Activated naive CD8-positive, alpha-beta T cell (primary cell): ENCODE data around the gene STK35.

ENCODE experiments used
- H3K27ac Mint-ChIP-seq: one replicate; pipeline ENCODE4 v1.8.0; 2021; ENCODE audit warnings: mixed read lengths
- H3K27me3 Mint-ChIP-seq: one replicate; pipeline ENCODE4 v1.8.0; 2021; ENCODE audit warnings: mixed read lengths
- H3K36me3 Mint-ChIP-seq: one replicate; pipeline ENCODE4 v1.8.0; 2021; ENCODE audit warnings: mixed read lengths
- H3K4me1 Mint-ChIP-seq: one replicate; pipeline ENCODE4 v1.8.0; 2021; ENCODE audit warnings: low read depth, mixed read lengths
- H3K4me3 Mint-ChIP-seq: one replicate; pipeline ENCODE4 v1.8.0; 2021; ENCODE audit warnings: mild to moderate bottlenecking, mixed read lengths
- H3K9me3 Mint-ChIP-seq: one replicate; pipeline ENCODE4 v1.8.0; 2021; ENCODE audit warnings: low read depth, mixed read lengths

The STK35 gene

DNA sequence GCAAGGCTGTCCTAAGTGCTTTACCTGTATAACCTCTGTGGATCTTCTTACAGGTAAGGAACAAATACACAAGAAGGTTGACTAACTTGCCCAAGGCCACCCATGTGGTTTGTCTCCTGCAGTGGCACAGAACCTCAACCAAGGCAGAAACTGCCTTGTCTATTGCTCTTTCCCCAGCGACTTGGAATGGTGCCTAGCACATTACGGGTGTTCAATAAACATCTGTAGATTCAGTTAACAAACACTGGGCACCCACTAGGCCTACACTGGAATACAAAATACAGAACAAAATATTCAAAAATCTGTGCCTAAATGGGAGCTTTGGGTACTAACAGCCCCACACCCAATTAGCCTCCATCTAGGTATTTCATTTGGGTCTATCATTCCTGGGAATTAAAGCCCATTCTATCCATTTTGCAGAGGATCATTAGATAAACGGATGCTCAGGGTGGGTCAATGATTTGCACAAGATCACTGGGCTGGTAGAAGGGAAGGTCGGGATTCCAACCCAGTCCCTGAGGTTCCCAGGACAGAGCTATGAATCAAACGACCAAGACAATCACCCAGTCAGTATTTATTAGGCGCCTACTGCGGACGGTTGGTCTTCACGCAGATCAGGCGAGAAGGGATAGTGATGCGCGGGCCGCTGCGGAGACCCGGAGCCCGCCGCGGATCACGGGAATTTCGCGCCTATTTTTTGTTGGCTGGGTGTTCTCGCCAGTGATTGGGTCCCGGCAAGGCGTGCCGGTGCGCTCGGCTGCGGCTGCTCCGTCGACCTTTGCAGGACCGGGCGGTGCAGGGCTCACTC lies at the start of gene STK35:
Gene STK35 (plus strand): TSS at position 771 of the 808 bp plus-strand sequence. CDS start 55 bp downstream, outside the sequence.
- Mint-ChIP-seq H3K27me3 (no peaks in the 10 kb centered on the region), H3K27ac (peak within 1 kb of the TSS; percentile 100), H3K4me3 (peak within 1 kb of the TSS; percentile 92), H3K4me1 (peaks cover 37% of the 10 kb centered on the region), H3K36me3 (peaks cover 6% of the 10 kb centered on the region), H3K9me3 (no peaks in the 10 kb centered on the region)

GRCh38 chr20:2051946-2052345 lies 49.7 kb upstream of the STK35 start:
- no peak overlapping the region for H3K4me3 Mint-ChIP-seq
- H3K27me3 Mint-ChIP-seq, result peaks cover 31% of the 10 kb centered on the region
- peaks cover 2% of the 10 kb centered on the region for H3K36me3 Mint-ChIP-seq
- no peak overlapping the region for H3K27ac Mint-ChIP-seq
- no peaks in the 10 kb centered on the region for H3K4me1 Mint-ChIP-seq
- no peaks in the 10 kb centered on the region for H3K9me3 Mint-ChIP-seq

GRCh38 chr20:2052741-2053140 lies 48.9 kb upstream of the STK35 start:
- peaks cover 35% of the 10 kb centered on the region for H3K27me3 Mint-ChIP-seq
- no peak overlapping the region for H3K27ac Mint-ChIP-seq
- peaks cover 2% of the 10 kb centered on the region for H3K36me3 Mint-ChIP-seq
- H3K9me3 Mint-ChIP-seq, result peaks cover 3% of the 10 kb centered on the region
- no peak overlapping the region for H3K4me3 Mint-ChIP-seq
- H3K4me1 Mint-ChIP-seq, result no peaks in the 10 kb centered on the region

DNA sequence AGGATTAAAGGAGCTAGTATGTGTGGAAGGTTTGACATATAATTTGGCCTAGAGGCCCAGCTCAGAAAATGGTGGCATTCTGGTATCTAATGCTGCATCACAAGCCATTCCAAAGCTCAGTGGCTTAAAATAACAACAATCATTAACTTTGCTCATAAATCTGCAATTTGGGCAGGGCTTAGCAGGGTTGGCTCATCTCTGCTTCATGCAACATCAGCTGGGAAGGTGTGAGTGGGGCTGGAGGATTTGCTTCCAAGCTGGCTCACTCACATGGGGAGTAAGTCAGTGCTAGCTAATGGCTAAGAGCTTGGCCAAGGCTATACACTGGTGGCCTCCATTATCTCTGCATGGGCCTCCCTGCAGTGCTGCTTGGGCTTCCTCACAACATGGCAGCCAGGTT lies 48.0 kb upstream of the STK35 start:
- Mint-ChIP-seq H3K27ac (no peak overlapping the region), H3K4me3 (no peak overlapping the region), H3K9me3 (peaks cover 12% of the 10 kb centered on the region), H3K36me3 (peaks cover 5% of the 10 kb centered on the region), H3K27me3 (peaks cover 42% of the 10 kb centered on the region), H3K4me1 (no peaks in the 10 kb centered on the region)

- H3K4me3 Mint-ChIP-seq, result no peak overlapping the region
- H3K9me3 Mint-ChIP-seq, result peaks cover 13% of the 10 kb centered on the region
- H3K4me1 Mint-ChIP-seq, result no peaks in the 10 kb centered on the region
- peaks cover 42% of the 10 kb centered on the region for H3K27me3 Mint-ChIP-seq
- H3K27ac Mint-ChIP-seq, result no peak overlapping the region
- H3K36me3 Mint-ChIP-seq, result peaks cover 7% of the 10 kb centered on the region
Observed at GRCh38 chr20:2054911-2055310, 46.7 kb upstream of the STK35 start.

- H3K27ac Mint-ChIP-seq, result no peak overlapping the region
- H3K27me3 Mint-ChIP-seq, result peaks cover 30% of the 10 kb centered on the region
- peaks cover 13% of the 10 kb centered on the region for H3K9me3 Mint-ChIP-seq
- H3K36me3 Mint-ChIP-seq, result peaks cover 5% of the 10 kb centered on the region
- H3K4me1 Mint-ChIP-seq, result no peaks in the 10 kb centered on the region
- no peak overlapping the region for H3K4me3 Mint-ChIP-seq
Observed at GRCh38 chr20:2059411-2059810, 42.2 kb upstream of the STK35 start.

- Mint-ChIP-seq H3K27me3 (peaks cover 26% of the 10 kb centered on the region), H3K27ac (no peak overlapping the region), H3K4me1 (no peaks in the 10 kb centered on the region), H3K4me3 (no peak overlapping the region), H3K9me3 (no peaks in the 10 kb centered on the region), H3K36me3 (no peaks in the 10 kb centered on the region)
Observed at GRCh38 chr20:2065099-2065498, 36.5 kb upstream of the STK35 start.

DNA sequence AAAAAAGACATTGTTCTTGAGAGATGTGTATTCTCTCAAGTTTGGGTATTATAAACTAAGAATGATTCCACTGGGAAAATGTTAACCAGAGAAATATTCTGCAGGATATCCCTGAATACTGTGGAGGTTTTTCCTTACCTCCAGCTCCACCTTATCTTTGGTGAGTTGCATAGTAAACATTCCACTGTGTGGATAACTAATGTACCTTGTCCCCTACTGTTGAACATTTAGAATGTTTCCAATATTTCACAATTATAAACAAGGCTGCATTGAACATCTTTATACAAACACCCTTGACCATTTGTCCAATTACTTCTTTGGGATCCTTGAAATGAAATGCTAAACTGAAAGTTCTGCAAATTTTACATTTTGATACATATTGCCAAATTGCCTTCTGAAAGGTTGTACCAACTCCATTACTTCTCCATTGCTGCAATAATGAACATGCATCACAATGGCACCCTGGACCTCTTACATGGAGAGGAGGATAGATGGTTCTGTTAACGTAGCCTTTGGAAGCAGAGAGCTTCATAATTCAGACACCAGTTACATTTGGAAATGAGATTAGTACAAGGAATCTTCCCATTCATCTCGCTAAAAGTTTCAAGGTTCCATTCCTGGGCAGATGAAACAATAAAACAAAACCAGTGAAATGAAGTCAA lies 35.0 kb upstream of the STK35 start:
- H3K27ac Mint-ChIP-seq, result no peak overlapping the region
- H3K36me3 Mint-ChIP-seq, result no peaks in the 10 kb centered on the region
- no peak overlapping the region for H3K4me3 Mint-ChIP-seq
- peaks cover 31% of the 10 kb centered on the region for H3K27me3 Mint-ChIP-seq
- H3K4me1 Mint-ChIP-seq, result no peaks in the 10 kb centered on the region
- no peaks in the 10 kb centered on the region for H3K9me3 Mint-ChIP-seq

DNA sequence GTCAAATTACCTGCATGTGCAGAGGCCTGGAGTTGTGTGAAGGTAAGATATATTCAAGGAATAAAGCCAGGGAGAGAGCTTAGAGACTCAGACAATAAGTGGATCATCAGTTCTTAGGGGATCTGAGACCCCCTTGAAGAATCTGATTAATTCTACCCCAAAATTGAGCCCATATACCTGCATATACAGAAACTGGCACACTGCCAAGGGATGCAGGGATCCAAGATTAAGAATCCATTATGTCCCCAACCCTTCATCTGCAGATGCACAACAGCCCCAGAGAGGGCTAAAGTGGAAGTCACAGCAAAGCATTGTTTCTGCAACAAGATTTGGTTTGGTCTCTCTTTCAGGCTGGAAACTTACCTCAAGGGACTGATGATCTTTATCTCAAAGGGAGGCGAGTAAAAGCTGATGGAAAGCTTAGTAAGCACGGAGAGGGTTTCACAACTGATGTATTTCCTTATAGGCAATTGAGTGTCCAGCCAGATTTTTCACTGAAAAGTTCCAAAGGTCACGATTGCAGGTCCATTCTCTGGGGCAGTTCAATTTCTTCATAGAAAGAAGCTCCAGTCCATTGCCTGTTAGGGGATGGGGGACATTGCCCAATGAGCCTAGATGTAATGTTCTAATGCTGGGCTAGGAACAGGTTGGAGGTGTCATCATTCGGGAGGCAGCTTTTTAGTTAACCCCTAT lies 20.9 kb upstream of the STK35 start:
- Mint-ChIP-seq H3K27ac (no peak overlapping the region), H3K9me3 (no peaks in the 10 kb centered on the region), H3K36me3 (no peaks in the 10 kb centered on the region), H3K4me1 (no peaks in the 10 kb centered on the region), H3K4me3 (no peak overlapping the region), H3K27me3 (peaks cover 13% of the 10 kb centered on the region)

DNA sequence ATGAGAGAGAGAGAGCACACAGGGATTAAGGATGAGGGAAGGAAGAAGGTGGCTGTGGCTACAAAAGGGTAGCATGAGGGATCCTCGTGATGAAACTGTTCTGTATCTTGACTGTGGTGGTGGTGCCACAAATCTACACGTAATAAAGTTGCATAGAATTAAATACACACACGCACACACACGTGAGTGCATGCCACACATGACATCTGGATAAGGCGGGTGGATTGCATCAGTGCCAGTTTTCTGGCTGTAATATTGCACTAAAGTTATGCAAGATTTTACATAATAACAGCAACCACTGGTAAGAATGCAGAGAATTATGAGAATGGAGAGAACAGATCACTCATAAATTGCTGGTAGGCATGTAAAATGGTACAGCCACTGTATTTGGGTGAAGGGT lies 16.9 kb upstream of the STK35 start:
- Mint-ChIP-seq H3K27ac (no peak overlapping the region), H3K27me3 (peaks cover 19% of the 10 kb centered on the region), H3K4me3 (no peak overlapping the region), H3K36me3 (no peaks in the 10 kb centered on the region), H3K9me3 (no peaks in the 10 kb centered on the region), H3K4me1 (no peaks in the 10 kb centered on the region)

- no peak overlapping the region for H3K27ac Mint-ChIP-seq
- H3K4me1 Mint-ChIP-seq, result no peaks in the 10 kb centered on the region
- no peaks in the 10 kb centered on the region for H3K9me3 Mint-ChIP-seq
- H3K4me3 Mint-ChIP-seq, result no peak overlapping the region
- H3K27me3 Mint-ChIP-seq, result peaks cover 17% of the 10 kb centered on the region
- no peaks in the 10 kb centered on the region for H3K36me3 Mint-ChIP-seq
Observed at GRCh38 chr20:2086177-2086979, 15.2 kb upstream of the STK35 start.

DNA sequence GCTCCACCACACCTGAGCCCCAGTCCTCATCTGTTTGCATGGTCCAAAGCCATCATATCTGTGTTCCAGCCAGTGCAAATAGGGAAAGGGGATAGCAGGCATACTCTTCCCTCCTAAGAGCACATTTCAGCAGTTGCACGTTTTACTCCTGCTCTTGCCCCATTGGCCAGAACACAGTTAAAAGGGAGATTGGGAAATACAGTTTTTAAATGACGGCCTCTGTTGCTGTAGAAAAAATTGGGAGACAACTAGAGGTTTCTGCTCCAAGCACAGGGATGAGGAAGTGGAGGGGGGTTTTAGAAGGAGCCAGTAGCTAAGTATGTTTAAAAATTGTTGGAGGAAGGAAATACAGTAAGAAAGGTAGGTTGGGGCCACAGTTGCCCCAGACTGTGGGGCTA lies 14.6 kb upstream of the STK35 start:
- Mint-ChIP-seq H3K4me1 (no peaks in the 10 kb centered on the region), H3K36me3 (no peaks in the 10 kb centered on the region), H3K27ac (no peak overlapping the region), H3K27me3 (peaks cover 16% of the 10 kb centered on the region), H3K9me3 (no peaks in the 10 kb centered on the region), H3K4me3 (no peak overlapping the region)

DNA sequence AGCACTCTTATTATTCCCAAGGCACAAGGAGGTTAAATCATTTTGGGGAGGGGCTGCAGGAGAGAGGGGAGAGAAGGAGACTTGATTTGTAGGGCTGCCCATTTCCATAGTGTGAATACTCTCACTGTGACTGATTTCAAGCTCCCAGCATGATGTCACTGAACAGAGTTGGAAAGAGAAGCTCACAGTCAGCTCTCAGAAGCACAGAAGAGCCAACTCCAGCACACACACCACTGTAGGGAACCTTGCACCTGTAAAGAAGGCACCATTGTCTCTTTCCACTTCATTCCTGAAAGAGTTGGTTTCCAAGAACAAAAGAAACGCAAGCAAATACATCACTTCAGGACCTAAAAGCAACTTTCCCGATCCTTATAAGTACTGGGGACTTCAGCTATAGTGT lies 12.7 kb upstream of the STK35 start:
- Mint-ChIP-seq H3K36me3 (no peaks in the 10 kb centered on the region), H3K4me1 (no peaks in the 10 kb centered on the region), H3K27me3 (peaks cover 26% of the 10 kb centered on the region), H3K9me3 (no peaks in the 10 kb centered on the region), H3K27ac (no peak overlapping the region), H3K4me3 (no peak overlapping the region)

DNA sequence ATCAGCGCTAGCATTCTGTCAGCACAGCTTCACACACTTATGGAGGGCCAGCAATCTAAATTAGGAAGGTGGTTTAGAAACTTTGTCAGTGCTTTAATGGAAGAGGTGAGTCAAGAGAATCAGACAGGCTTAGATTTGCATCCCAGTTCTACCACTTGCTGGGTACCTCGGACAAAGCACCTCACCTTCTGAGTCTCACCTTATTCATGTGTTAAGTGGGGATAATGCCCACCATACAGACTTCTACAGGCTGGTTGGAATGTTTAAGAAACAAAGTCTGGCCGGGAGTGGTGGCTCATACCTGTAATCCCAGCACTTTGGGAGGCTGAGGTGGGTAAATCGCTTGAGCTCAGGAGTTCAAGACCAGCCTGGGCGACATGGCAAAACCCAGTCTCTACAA lies 12.2 kb upstream of the STK35 start:
- Mint-ChIP-seq H3K9me3 (no peaks in the 10 kb centered on the region), H3K36me3 (no peaks in the 10 kb centered on the region), H3K4me1 (no peaks in the 10 kb centered on the region), H3K4me3 (no peak overlapping the region), H3K27ac (no peak overlapping the region), H3K27me3 (peaks cover 26% of the 10 kb centered on the region)
